Kidney epithelial cell (primary cell): ENCODE results near the gene PYCR2. TPM values are rescaled to one million over a fixed set of nuclear protein-coding genes. Genes with fewer than 3 reads are reported as not detected.

Experiments used
- DNase-seq: peaks from one replicate; pipeline ENCODE4 v3.0.0-alpha.2; 2010; ENCODE audit warnings: low read depth
- H3K27me3 ChIP-seq: 2 replicates; pipeline ENCODE4 v1.6.0; 2011; ENCODE audit warnings: low read length; ENCODE audit not compliant: control insufficient read depth, insufficient read depth
- H3K36me3 ChIP-seq: 2 replicates; pipeline ENCODE4 v1.5.1; 2011; ENCODE audit warnings: low read length; ENCODE audit not compliant: control insufficient read depth, insufficient read depth
- H3K4me3 ChIP-seq: 2 replicates; pipeline ENCODE4 v1.5.1; 2011; ENCODE audit warnings: low read depth, mild to moderate bottlenecking, control low read depth, low read length
- CTCF ChIP-seq: IDR thresholded peaks from 2 replicates; pipeline ENCODE4 v1.5.1; 2011; ENCODE audit warnings: mild to moderate bottlenecking, moderate library complexity, low read length, control low read depth, inconsistent platforms; ENCODE audit not compliant: insufficient read depth, poor library complexity, severe bottlenecking
- total RNA-seq: library from RNA; depleted of rRNA; stranded (reverse); fragments of >200 nt; gene quantifications from 2 replicates; pipeline ENCODE4 v1.2.3, GENCODE V29; 2015

PYCR2 gene
- total RNA-seq, 1 donor from 2014 or later, result 51.2 TPM

DNA sequence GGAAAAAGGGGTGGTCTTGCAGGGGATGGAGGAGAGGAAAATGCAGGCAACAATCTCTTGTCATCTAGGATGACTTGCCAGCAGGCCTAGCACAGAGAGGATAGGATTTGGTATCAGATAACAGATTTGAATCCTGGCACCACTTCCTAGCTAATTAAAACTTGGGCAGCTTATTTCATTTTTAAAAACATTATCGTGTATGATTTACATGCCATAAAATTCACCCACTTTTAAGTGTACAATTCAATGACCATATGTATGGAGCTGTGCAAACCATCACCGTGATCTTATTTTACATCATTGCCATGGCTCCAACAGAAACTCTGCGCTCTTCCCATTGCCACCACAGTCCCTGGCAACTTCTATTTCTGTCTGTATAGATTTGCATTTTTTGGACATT, 6.9 kb downstream of the PYCR2 start:
- Histone ChIP-seq H3K27me3 (no peaks in the 10 kb centered on the region), H3K36me3 (peaks cover 1% of the 10 kb centered on the region), H3K4me3 (no peak overlapping the region)
- no peak for DNase-seq
- TF ChIP-seq CTCF, result no peak

- Histone ChIP-seq H3K36me3 (peaks cover 1% of the 10 kb centered on the region), H3K4me3 (no peak overlapping the region), H3K27me3 (no peaks in the 10 kb centered on the region)
- TF ChIP-seq CTCF, result no peak
- no peak for DNase-seq
Observed at GRCh38 chr1:225915538-225915991, 8.5 kb downstream of the PYCR2 start.

- no peak for DNase-seq
- peaks cover 1% of the 10 kb centered on the region for H3K36me3 ChIP-seq
- no peak for TF ChIP-seq CTCF
- no peak overlapping the region for H3K4me3 ChIP-seq
- no peaks in the 10 kb centered on the region for H3K27me3 ChIP-seq
Observed at GRCh38 chr1:225914947-225915346, 9.1 kb downstream of the PYCR2 start.

DNA sequence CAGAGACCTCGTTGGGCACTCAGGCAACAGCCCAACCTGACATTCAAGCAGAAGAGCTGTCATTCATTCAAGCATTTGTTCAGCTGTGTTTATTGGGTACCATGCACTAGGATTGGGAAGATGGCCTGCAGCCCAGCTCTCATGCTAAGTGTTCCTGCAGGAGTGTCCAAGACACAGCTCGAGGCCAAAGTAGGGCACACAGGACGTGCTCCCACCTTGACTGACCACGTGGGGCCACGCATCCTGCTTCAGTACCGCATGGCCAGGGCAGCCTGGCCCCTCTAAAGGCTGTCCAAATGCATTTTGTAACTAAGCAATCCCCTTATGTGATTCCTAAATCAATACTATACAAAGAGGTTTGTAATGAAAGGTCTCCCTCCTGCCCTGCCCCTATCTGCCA, 9.7 kb downstream of the PYCR2 start:
- Histone ChIP-seq H3K36me3 (peaks cover 1% of the 10 kb centered on the region), H3K4me3 (no peak overlapping the region), H3K27me3 (no peaks in the 10 kb centered on the region)
- TF ChIP-seq CTCF, result no peak
- DNase-seq, result no peak

GRCh38 chr1:225911191-225912130, 12.6 kb downstream of the PYCR2 start:
- DNase-seq, result no peak
- TF ChIP-seq CTCF, result peak; percentile 51
- H3K27me3 ChIP-seq, result no peaks in the 10 kb centered on the region
- no peaks in the 10 kb centered on the region for H3K36me3 ChIP-seq
- H3K4me3 ChIP-seq, result no peak overlapping the region
